Measurements from ENCODE around the gene FOXP4.
A peak's percentile ranks its signal among the peaks of the same experiment; 100 is the strongest.

FOXP4 gene

GRCh38 chr6:41634657-41635056 is 88.5 kb downstream of the FOXP4 start:
- DNase-seq: no peak

DNA sequence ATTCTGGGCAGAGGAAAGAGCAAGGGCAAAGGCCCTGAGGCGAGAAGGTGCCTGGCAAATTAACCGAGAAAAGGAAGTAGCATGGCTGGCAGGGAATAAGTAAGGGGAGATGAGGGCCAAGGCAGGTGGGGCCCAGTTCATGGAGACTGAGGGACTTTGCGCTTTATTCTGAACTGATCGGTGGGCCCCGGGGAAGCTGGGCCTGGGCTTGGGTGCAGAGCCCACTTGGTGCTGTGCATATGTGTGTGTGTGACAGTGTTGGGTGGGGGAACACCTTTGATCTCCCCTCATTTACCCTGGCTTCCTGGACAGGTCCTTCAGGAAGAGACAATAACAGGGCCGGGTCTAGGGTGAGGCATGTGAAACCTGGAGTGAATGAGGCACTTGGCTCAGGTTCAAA is 89.2 kb downstream of the FOXP4 start:
- no peak for DNase-seq

DNA sequence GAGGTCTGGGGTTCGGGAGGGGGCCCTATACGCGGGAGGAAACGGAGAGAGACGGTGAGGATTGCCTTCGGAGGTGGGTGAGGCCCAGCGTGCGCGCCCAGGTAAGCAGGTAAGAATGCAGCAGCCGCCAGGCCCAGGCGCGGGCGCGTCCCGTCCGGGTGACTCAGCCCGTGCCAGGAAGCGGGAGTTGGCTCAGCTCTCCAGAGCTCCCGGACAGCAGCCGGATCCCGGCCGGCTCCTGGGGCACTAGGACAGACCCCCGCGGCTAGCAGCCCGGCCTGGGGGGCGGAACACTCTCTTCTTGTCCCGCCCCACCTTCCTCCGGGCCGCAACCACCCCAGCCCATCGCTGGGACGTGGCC is 90.6 kb downstream of the FOXP4 start:
- no peak for DNase-seq

DNA sequence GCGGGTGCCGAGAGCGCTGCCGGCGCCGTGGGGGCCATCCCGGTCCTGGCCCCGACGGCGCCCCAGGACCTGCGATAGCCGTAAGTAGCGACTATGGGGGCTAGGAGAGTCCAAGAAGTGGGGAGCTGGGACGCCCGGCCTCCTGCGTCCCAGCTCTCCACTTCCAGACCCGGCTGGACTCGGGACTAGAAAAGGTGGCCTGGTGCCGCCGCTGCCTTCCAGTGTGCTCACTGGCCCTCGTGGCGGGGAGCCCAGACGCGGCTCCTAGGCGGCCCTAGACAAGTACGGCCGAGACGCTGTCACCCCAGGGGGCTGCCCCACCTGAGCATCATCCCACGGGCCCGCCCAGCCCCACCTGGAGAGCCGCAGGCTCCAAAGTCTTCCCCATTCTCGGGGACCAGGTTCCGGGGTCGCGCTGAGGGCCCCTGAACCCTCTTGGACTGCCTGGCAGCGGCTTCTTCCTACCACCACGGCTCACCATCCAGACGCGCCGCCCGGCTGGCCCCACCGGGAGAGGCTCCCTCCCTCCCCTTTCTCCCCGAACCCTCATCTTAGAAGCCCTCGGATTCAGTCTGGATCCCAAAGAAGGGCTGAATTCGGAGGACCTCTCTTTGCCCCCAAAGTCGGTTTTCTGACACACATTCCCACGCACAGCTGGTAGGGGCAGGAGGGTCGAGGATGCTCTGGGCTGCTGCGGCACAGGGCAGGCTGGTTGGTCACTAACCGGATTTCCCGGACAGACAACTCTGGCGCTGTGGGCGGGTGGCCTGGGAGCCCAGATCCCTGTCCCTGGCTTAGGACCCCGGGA is 91.2 kb downstream of the FOXP4 start:
- no peak for DNase-seq

GRCh38 chr6:41638002-41638934 is 92.1 kb downstream of the FOXP4 start, which contains the start of gene MDFI:
MDFI (plus strand) TSS chr6:41638468; CDS start chr6:41638750, 282 bp downstream.
- peak; percentile 16 for DNase-seq

- DNase-seq: no peak
Observed at GRCh38 chr6:41638935-41639808, 93.0 kb downstream of the FOXP4 start.

GRCh38 chr6:41639809-41640371 is 93.7 kb downstream of the FOXP4 start:
- DNase-seq: no peak

DNA sequence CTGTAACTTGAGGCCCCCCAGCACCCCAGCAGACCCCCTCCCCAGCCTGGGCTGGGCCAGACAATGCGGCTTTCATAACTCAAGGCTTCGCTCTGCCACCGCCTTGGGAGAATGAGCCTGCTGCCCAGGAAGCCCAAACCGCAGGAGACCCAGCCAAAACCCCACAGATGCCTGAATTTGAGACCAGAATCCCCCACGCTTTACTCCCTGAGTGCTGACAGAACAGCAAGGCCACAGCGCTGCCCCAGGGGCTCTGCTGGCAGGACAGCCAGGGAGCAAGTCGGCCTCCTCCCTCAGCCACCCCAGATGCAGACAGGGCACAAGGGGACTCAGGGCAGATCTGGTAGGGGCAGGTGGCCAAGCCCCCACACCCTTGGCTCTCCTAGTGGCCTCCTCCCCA is 94.2 kb downstream of the FOXP4 start:
- no peak for DNase-seq

DNA sequence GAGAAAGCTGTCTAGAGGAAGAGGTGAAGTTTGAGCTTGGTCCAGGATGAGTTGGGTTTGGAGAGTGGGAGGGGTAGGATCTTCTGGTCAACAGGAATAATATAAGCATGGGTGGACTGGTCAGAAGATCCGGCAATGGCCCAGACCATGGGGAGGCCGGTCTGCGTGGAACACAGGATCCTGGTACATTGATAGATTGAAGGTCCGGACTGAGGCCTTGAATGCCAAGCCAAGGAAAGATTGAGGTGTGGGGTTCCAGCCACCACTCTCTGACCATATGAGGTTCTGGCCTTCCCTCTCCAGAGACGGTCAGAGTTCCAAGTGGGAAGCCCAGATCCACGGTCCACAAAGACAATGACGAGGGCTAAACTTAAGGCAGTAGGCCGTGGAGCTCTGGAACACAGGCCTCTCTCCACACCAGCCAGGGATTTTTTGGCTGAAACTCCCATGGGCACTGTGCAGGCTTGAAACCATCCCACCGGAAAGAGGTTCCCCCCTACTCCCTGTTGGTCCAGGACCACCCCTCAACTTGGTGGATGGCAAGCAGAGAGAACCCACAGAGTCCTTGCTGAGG is 95.3 kb downstream of the FOXP4 start:
- DNase-seq: no peak

- no peak for DNase-seq
Observed at GRCh38 chr6:41642090-41642959, 96.1 kb downstream of the FOXP4 start.

DNA sequence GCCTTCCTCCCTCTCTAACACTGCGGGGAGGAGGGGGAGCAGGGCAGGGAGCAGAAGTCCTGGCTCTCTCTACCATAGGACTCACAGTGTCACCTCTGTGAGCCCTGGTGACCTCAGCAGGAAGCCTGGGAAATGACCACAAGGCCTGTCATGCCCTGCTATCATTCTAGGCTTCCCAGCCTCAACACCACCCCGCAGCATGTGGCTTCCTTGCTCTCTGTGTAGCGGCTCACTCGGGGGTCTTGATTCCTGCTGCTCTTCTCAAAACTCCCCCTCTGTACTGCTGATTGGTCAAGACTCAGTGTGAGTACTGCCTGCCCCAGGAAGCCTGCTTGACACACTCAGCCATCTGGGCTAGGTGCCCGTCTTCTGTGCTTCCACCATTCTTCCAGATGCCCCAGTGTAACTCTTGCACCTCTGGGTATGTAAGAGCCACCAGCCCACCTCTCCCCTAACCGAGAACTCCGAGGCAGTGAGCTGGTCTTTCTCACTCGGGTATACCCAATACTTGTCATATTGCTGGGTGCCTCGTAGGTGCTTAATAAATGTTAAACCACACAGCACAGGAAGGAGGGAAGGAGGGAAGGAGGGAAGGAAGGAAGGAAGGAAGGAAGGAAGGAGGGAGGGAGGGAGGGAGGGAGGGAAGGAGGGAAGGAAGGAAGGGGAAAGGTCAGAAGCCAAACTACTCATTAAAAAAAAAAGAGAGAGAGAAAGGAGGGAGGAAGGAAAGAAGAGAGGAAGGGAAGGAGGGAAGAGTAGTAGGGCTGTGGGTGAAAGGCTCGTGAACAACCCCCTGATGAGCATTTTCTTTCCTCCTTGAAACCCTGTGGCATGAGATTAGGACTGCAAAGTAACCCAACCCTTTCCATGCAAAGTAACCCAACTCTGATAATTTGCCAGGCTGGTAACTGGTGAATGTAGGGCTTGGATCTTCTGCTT is 97.0 kb downstream of the FOXP4 start:
- no peak for DNase-seq

- DNase-seq: no peak
Observed at GRCh38 chr6:41643899-41644269, 97.7 kb downstream of the FOXP4 start.

DNA sequence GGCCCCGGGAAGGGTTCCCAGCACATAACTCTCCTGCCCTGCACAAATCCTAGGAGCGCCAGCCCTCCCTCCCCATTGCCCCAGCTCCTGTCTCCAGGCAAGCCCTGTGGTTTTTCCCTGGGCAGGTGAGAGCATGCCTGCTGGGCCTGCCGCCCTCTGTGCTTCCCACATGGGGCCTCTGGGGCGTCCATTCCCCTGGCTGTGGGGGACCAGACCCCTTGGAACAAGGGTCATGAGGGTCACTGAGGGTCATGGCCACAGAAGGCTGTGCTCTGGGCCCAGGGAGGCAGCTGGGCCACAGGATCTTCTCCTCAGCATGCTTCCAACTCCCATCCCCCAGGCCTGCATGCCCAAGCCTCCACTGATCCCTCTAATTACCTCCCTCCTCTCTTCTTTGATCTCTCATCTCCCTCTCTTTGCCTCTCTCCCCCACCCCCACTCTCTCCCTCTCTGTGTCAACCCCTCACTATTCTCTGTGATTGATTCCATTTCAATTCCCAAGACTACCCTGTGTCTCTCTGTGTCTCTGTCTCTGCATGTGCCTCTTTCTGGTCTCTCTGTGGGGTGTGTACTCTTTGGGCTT is 98.2 kb downstream of the FOXP4 start:
- DNase-seq: no peak

- no peak for DNase-seq
Observed at GRCh38 chr6:41645007-41645618, 98.9 kb downstream of the FOXP4 start.

- no peak for DNase-seq
Observed at GRCh38 chr6:41646026-41646795, 100.0 kb downstream of the FOXP4 start.

DNA sequence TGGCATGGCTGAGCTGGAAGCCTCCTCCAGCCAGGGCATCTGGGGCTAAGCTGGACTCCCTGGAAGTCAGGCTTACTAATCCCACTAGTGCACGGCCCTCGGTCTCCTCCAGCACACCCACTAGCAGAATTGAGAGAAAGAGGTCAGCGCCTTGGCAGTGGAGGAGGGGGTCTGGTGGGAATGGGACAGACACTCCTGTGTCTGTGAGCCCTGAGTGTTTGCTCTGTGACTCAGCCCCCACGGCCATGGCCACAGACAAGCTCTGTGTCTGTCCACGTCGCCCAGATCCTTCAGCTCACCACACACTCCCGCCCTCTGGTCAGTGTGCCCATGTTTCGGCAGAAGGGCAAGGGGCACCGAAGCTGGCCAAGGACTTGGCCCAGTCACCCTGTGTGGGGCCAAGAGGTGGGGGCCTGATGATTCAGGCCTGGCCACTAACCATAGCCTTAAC is 100.9 kb downstream of the FOXP4 start:
- no peak for DNase-seq

- no peak for DNase-seq
Observed at GRCh38 chr6:41648070-41648585, 101.9 kb downstream of the FOXP4 start.

DNA sequence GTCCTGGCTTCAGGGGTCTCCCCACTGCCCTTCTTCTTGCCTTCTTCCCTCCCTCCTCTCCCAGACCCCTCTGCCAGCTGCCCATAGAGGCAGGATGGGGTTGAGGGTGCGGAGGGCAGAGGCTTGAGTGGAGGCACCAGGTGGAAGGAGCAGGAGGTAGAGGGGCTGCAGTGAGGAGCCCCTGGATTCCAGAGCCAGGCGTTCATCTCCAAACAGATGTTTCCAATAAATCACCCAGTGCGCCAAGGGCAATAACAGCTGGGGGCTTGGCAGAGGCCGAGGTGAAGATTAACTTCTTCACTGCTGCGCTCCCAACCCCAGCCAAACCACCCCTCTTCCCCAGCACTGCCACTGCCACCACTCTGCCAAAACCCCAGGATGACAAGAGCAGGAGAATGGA is 102.7 kb downstream of the FOXP4 start:
- no peak for DNase-seq
